GM19023 (cell line): ENCODE data around the gene NFKBIL1.
"Not testable (repeated sequence)": the region's sequence is repeated elsewhere in the genome, so short reads cannot be mapped to it uniquely, and the experiment has no call there.

Experiments used
- ATAC-seq: cut with Tn5 transposase; IDR thresholded peaks from one replicate; pipeline ENCODE4 v1.9.1; 2021; ENCODE audit warnings: mild to moderate bottlenecking, moderate library complexity; ENCODE audit not compliant: unreplicated experiment

Gene NFKBIL1

DNA sequence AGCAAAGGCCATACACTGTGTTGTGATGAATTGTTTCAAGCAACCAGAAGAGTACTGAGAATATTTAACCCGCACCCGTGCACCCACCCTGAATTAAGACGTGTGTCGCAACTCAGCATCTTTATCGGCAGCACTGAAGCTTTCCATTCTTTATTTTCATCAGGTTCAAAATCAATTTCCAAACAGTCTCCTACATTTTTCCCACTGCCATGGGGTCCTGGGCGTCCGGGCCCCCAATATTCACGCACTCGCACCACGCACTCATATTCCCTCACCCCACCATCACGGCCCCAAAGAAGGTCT, 33.0 kb downstream of the NFKBIL1 start:
- no peak for ATAC-seq

DNA sequence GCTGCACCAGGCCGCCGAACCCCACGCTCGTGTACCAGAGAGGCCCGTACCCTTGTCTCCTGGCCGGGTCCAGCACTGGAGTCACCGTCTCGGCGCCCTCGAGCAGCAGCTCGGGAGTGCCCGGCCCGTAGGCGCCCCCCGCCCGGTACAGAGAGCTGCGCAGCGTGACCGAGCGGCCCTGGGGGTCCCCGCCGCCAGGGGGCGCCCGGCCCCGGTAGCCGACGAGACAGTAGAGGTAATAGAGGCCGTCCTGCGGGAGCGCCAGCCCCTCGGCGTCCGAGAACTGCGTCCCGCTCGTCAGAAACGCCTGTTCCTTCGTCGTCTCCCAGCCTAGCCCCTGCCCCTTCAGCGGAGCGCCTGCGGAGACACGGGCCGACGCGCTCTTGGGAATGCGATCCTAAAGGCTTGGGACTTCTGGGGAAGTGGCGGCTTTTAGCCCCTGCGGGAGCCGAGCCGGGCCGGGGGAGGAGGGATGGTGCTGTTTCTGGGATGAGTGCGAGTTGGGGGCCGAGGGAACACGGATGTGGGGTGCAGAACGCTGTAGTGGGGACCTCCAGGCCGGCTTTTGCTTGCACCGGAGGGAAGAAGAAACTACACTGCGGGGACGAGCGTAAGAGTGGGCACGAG, 33.5 kb downstream of the NFKBIL1 start:
- ATAC-seq = peak; percentile 64

- no peak for ATAC-seq
Measured at GRCh38 chr6:31581434-31582229, 34.2 kb downstream of the NFKBIL1 start.

- no peak for ATAC-seq
Measured at GRCh38 chr6:31582230-31582643, 34.8 kb downstream of the NFKBIL1 start, which contains the start of gene LTB. Gene LTB (minus strand): TSS chr6:31582424. CDS start chr6:31582417, 7 bp downstream.

GRCh38 chr6:31585491-31585890, 38.1 kb downstream of the NFKBIL1 start:
- ATAC-seq = no peak

DNA sequence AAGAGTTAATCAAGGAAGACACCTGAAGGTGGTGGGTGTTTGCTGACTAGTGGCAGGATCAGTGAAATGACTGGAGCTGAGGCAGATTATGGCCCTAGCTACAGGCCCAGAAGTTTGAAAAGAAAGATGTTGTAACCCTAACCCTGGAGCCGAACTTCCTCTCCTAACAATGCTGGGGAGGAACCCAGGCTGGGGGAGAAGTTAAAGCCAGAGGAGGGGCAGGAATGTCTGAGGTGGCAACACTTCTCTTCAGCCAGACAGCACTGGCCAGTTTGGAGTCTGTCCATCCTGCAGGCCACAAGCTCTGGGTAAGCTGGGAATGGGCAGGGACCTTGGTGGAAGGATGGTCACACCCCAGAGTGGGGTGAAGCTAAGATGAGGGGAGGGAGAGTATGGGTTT, 38.6 kb downstream of the NFKBIL1 start, which contains the start of gene LST1:
Gene LST1, plus strand, starts transcription at position 270 of the 400 bp plus-strand sequence. CDS start 1,023 bp downstream, outside the sequence.
- no peak for ATAC-seq

DNA sequence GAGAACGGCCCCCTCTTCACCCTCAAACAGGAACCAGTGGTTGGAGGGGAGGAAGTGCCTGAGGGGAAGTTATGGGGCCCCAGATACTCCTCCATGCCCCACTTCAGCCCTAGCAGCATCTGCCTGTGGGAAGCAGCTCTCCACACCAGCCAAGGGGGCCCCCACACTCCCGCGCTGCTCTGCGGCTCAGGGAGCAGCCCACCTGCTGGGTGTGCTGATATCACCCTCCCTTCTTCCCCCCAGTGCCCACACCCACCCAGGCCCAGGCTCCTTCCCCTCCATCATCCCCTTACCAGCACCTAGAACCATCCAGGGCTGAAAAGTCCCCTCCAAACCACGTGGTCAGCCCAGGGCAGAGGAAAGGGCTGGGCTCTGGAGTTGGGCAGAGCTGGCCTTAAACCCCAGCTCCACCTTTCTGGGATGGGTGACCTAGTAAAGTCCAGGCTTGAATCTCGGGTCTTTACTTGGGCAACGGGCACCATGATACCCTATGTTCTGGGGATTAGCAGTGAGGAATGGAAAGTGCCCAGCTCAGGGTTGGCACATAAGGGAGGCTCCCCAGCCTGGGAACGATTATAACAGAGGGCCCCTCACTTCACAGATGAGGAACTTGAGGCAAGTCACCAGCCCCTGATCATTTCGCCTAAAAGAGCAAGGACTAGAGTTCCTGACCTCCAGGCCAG, 39.3 kb downstream of the NFKBIL1 start:
- ATAC-seq = no peak

- ATAC-seq = no peak
Measured at GRCh38 chr6:31587791-31588777, 40.7 kb downstream of the NFKBIL1 start.

- no peak for ATAC-seq
Measured at GRCh38 chr6:31588871-31589650, 41.7 kb downstream of the NFKBIL1 start.

- ATAC-seq = not testable (repeated sequence)
Measured at GRCh38 chr6:31590691-31591090, 43.3 kb downstream of the NFKBIL1 start.

DNA sequence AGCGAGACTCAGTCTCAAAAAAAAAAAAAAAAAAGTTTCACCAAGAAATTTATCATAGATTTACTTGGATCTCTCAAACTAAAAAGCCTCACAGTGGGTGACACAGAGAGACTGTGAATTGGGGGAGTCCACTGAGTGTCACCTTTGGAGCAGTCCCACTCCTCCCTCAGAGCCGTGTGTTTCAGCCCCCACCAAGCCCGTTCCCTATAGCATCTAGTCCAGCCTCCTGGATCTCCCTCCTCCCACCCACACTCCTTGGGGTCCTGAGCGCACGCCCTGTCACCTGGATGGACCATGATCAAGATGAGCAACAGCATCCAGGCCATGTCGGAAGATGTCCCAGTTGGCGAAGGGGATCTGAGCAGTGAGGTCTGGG, 45.0 kb downstream of the NFKBIL1 start:
- no peak for ATAC-seq

- ATAC-seq = no peak
Measured at GRCh38 chr6:31597006-31597405, 49.6 kb downstream of the NFKBIL1 start.

GRCh38 chr6:31607317-31607716, 59.9 kb downstream of the NFKBIL1 start:
- ATAC-seq = no peak
